ENCODE measurements around the gene CCDC34.

- TF ChIP-seq CTCF (IDR thresholded peaks at IDR 0.05 in 4 of 5, conservative IDR thresholded peaks at IDR 0.05 in 1 of 5) = no peak
- no peak for TF ChIP-seq POLR2A (IDR thresholded peaks at IDR 0.05)
Measured at GRCh38 chr11:27384227-27384626, 21.2 kb upstream of the CCDC34 start.
